KG1 (cell line): Measurements from ENCODE around the gene DISP3.

Source experiments
- DNase-seq: peaks from one replicate; lab custom pipeline; 2025; lab: John Stamatoyannopoulos, UW

Gene DISP3

DNA sequence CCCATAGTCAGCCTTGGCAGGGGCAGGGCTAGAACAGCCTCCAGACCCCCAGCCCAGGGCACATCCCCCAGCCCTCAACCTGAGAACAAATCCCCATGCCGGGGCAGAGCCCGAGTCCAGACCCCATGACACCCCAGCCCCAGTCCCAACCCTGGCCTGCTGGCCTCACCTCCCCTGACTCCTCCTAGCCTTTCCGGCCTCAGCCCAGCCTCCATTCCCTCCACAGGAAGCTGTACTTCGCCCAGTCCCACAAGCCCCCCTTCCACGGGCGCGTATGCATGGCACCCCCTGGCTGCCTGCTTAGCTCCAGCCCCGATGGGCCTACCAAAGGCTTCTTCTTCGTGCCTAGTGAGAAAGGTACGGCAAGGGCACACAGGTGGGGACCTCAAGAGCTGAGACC, 50.4 kb downstream of the DISP3 start:
- no peak for DNase-seq

DNA sequence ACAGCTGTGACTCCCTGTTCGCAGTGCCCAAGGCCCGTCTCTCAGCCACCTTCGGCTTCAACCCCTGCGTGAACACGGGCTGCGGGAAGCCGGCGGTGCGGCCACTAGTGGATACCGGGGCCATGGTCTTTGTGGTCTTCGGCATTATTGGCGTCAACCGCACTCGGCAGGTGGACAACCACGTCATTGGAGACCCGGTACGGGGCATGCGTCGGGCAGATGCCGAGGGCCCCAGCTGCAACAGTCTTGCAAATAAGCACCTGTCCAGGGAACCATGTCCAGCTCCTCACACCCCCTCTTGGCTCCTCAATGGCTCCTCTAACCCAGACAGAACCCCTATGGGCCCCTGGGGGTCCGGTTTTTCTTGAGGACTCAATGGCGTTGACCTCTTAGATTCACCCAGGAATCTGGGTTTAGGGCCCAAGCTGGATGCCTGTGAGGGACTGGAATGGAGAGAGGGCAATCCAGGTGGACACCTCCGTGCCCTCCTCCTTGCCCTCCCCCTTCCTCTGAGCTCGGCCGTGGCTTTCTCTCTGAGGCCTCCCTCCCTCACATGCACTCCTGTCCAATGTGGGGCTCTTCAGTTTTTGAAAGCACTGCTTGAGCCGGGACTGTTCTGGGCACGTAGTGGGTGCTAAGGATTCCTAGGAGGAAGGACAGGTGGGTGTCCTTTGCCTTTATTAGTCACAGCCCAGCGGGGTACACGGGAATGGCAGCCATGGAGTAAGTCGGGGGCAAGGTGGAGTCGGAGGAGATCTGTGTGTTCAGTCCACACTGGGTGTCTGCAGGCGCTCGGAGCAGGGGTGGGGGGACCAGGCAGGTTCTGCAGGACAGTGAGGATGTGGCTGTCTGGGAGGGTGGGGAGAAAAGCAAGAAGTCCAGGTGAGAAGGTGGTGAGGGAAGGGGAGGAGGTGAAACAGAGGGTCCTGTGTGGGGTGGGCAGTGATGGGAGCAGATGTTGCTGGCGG, 51.1 kb downstream of the DISP3 start:
- no peak for DNase-seq

DNA sequence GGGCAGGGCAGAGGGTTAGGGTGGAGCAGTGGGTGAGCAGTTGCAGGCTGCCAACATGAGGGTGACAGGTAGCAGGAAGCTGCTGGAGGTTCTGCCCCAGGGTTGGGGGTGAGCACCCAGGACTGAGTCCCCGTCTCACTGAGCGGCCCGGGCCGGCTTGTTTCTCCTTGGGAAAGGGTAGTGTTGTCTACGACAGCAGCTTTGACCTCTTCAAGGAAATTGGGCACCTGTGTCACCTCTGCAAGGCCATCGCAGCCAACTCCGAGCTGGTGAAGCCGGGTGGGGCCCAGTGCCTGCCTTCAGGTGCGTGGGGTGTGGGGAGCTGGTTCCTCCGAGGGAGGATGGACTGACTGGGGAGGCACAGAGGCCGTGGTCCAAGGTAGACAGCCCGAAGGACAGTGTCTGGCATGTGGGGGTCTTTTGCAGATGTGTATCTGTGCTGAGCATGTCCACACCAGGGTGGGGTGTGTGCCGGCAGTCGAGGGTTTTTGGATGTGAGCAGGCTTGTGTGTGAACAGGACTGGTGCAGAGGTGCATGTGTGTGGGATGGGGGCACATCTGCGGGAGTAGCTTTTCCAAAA, 51.9 kb downstream of the DISP3 start:
- no peak for DNase-seq

DNA sequence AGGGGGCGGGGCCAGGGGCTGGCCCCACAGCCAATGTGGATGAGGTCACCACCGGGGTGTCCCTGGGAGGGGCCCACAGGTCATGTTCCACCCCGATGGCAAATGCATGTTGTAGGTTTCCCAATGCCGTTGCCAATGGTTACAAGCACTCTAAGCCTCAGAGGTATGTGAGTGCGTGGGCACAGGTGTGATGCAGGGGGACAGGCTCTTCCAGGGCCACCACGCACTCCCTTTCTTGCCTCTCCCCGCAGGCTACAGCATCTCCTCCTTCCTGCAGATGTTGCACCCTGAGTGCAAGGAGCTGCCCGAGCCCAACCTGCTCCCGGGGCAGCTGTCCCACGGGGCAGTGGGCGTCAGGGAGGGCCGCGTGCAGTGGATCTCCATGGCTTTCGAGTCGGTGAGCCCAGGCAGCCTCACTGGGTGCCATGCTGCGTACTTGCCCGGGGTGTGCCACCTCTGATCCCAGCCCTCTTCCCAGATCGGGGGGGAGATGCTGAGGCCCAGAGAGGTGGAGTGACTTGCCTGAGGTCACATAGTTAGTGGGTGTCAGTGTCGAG, 52.4 kb downstream of the DISP3 start:
- DNase-seq, result no peak

DNA sequence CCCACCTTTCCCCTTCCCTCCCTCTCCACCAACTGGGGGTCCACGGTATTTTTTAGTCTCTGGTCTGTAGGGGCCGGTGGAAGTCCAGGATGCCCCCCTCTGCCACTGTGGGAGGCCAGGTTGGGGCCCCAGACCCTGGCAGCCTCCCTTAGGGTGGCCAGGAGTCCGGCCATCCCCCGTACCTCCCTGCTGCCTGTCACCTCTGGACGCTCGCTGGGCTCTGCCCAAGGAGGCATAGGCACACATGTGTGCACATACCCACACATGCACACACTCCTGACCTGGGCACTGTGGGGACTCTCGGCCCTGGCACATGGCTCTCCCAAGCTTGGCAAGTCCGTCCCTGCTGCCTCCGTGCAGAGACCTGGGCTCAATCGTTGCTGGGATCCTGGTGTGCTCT, 53.0 kb downstream of the DISP3 start:
- DNase-seq, result no peak

DNA sequence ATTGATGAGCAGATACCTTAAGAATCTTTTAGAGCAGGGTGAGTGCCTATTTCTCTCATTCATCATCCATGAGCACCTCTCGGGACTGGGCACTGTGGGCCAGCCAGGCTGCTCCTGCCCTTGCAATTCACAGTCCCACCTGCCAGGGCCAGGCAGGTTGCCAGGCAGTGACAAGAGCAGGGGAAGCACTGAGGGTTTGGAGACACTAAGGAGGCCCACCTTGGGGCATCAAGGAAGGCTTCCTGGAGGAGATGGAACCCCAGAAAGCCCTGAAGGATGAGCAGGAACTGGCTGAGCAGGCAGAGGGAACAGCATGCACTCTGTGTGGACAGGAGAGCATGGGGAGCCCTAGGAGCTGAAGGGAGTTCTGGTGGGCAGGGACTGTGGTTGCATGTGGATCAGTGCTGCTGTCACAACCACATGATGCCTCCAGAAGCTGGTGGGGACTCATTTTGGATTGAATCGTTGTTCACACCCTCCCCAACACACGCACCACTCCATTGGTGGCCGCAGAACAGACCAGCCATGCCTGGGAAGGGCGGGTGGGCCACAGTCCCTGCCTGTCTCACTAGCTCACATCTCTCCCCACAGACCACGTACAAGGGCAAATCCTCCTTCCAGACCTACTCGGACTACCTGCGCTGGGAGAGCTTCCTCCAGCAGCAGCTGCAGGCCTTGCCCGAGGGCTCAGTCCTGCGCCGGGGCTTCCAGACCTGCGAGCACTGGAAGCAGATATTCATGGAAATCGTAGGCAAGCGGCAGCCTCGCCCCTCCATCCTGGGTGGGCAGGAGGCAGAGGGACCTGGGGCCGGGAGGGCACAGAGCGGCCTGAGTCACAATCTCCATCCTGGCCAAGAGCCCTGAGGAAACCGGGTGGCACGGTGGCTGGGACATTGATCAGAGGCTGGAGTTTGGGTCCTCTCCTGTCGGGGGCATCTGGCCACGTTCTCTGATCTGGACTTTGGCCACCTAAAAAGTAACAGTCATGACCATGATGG, 55.1 kb downstream of the DISP3 start:
- no peak for DNase-seq

DNA sequence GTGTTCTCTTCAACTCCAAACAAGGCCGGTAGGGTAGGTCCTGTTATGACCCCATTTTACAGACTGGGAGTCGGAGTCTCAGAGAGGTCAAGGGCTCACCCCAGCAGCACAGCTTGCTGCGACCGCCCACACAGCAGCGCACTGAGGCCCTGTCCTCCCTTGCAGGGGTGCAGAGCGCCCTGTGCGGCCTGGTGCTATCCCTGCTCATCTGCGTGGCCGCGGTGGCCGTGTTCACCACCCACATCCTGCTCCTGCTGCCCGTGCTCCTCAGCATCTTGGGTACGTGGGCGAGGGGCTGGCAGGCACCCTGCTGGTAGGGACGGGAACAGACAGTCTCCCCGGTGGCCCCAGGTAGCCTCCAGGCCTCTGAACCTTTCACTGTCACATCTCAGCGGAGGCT, 55.9 kb downstream of the DISP3 start:
- no peak for DNase-seq

DNA sequence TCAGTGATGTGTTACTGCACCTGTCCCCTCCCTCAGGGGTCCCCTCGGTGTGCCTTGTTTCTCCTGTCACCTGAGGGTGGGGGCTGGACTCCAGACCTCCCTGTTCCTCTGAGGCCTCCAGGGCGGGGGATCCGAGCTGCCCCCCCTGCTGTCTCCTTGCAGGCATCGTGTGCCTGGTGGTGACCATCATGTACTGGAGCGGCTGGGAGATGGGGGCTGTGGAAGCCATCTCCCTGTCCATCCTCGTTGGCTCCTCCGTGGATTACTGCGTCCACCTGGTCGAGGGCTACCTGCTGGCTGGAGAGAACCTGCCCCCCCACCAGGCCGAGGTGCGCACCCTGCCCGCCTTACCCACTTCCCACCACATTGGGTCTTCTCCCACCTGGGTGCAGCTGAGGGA, 56.4 kb downstream of the DISP3 start:
- no peak for DNase-seq

DNA sequence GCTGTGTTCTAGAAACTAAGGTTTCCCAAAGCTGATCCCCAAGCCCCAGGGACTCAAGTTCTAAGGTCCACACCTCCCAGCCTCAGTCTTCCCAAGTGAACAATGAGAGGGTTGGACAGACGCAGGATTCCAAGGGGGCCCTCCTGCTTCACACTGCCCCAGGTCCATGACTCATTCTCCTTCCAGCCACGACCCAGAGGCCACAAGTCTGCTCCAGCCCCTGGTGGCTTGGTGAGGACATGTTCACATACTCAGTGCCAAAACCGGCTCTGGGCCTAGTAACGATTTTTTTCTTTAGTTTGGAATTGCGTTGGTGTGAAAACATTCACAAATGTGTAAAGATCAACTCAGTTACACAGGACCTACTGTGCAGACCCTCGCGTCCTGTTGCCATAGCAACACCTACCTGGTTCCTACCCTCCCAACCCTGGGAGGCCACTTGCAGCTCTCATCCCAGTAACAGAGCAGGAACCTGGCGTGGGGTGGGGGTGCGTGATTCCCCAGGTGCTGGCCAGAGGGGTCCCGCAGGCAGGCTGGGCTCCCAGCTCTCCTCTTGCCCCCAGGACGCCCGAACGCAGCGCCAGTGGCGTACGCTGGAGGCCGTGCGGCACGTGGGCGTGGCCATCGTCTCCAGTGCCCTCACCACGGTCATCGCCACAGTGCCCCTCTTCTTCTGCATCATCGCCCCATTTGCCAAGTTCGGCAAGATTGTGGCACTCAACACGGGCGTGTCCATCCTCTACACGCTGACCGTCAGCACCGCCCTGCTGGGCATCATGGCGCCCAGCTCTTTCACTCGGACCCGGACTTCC, 57.0 kb downstream of the DISP3 start:
- no peak for DNase-seq

DNA sequence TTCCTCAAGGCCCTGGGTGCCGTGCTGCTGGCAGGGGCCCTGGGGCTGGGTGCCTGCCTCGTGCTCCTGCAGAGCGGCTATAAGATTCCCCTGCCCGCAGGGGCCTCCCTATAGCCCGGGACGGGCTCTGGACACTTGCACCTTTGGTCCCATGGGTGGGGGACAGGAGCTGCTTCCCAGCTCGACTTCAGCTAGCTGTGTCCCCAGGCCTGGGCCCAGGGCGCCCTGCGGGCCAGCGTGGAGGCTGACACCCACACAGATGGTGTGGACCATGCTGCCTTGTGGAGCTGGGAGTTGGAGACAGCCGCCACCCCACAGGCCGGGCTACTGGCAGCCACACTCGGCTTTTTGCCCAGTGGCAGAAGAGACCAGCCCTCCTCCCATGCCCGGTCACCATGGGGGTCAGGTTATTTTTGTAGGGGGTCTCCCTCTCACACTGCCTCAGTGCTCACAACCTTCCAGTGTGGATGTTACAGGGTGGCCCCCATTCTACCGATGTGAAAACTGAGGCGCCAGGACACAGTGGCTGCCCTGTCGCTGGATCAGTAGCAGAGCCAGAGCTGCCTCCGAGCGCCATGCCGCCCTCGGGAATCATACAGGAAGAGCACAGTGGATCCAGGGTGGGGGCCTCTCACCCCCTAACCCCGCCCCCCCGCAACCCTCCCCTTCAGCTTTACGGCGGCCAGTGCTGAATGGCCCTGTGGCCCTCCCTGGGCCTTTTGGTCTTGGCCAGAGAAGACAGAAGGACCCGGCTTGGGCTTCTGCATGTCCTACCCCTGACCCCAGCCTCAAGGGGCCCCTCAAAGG, 57.8 kb downstream of the DISP3 start:
- no peak for DNase-seq

DNA sequence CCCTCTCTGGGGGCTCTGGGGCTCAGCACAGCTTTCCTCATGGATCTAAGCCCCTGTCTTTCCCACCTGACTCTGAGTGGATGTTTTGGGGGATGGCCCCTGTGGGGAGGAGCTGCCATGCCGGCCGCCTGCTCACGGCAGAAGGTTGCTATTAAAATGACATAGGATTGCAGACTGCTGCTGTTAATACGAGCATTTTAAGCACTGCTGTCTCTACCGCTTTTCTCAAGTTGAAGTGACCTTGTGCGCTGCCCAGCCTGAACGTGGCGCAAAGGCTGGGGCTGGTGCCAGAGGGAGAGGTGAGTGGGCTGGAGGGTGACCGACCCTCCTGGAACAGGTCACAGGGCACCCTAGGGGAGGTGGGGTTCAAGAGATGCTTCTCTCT, 58.4 kb downstream of the DISP3 start:
- no peak for DNase-seq

DNA sequence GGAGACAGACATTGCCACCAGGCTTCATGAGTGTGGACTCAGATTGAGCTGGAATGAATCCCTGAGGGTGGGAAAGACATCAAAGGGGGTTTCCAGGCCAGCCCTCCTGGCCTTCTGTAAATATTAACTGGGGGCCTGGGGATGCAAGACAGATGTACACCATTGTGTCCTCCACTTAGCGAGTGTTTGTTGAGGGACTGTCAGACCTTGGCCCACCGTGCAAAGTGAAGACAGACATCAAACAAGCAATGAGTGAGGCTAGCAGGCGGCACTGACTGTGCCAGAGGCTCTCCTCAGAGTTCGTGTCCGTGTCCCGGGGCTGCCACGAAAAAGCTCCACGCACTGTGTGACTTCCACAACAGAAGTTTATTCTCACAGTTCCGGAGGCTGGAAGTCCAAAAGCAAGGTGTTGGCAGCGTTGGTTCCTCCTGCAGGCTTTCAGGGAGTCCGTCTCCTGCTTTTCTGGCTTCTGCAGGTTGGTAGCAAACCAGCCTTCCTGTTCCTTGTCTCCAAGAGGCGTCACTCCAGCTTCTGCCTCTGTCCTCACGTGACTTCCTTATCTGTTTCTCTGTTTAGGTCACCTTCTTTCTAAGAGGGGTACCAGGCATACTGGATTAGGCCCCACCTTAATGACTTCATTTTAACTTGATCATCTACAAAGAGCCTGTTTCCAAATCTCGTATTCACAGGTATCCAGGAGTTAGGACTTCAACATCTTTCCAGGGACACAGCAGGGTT, 59.1 kb downstream of the DISP3 start:
- no peak for DNase-seq

DNA sequence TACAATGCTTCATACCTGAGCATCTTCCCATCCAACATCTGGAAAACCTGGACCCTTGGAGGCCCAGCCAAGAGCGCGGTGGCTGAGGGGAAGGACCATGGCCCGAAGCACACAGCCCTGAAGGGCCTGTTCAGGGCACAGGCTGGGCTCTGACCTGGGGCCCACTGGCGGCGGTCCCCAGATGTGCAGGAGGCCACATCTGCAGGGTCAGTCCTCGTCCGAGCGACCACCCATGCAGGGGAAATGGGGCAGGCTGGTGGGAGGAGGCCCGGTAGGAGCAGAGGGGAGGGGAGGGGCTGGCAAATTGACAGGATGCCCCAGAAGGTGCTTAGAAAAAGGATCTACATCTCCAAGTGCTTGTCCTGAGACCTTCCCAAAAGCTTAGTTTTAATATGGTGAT, 59.9 kb downstream of the DISP3 start:
- no peak for DNase-seq

DNA sequence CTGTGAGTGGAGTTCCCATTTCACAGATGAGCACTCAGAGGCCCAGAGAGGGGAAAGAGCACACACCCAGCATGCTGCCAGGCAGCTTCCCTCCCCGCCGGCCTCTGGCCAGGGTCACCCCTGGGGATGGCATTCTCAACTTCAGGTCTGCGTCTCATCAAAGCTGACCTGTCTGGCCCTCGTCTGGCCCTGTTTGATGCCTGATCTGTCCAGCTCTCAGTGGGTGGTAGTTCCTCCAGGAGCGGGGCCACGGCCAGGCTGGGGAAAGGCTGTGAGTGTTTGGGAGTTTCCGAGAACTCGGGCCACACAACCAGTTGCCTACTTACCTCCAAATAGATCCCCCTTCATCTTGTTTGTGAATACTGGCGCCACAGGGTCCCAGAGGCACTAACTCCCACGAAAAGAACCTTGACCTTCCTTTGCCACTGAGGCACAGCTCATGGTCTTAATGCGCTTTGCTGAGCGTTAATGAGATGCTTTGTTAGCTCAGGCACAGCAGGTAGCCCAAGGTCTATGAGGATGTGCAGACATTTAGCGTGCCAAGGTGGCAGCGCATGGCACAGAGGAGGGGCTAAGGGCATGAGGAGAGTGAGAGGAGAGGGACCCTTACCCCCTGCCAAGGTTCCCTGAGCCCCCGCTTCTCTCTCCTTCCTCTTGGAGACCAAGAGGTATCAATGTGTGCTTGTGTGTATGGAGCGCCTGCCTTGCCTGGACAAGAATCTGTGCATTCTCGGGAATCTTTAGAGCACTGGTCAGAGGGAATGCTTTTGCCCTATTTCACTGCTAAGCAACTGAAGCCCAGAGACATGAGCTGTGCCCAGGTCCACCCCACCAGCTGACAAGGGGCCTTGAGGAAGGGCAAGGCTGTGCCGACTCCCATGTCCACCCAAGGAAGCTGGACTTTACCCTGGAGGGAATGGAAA, 61.2 kb downstream of the DISP3 start:
- no peak for DNase-seq

DNA sequence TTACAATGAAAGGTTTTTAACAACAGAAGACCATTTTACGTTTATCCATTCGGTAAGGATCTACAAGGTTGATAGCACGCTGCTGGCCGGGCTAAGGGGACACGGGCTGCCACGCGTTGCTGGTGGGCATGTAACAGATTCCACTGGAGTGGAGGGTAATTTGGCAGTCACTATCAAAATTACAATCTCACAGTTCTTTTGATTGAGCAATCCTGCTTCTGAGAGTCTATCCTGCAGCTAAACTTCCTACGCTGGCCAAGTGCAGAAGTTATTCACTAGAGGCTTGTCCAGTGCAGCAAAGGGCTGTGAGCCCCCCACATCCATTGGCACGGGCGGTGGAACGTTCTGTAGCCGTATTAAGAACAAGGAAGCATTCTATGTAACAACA, 61.8 kb downstream of the DISP3 start:
- DNase-seq, result no peak

DNA sequence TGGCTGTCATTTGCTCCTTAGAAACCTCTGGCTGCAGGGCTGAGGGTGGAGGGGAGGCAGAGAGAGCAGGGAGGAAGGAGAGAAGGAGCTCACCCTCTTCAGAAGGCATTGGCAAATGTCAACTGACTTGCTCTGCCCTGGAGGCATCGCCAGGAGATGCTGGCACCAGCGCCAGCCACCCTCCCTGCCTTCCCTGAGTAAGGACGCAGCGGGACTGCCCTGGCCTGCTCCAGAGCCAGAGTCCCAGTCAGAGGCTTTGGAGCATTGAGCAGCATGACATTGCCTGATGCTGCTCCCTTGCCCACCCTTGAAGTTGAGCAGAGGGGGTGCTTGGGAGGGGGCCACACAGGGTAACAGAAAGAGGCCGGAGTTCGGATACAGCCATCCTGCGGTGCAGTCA, 62.3 kb downstream of the DISP3 start:
- DNase-seq, result no peak

DNA sequence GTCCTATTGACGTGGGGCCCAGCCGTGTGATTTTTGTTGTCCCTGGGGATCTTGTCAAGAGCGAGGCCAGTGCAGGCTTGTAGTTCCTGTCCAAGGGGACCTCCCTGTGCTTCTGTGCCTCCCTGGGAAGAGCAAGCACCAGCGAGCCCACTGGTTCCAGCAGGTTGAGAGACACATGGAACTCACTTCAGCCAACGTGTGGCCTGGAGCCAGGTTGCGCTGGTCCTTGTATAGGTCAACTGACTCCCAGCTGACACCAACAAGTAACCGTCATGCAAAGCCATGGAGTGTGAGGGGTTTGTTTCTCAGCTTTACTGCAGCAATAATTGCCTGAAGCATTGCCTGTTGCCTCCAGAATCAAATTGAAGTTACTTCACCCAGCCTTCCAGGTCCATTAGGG, 63.0 kb downstream of the DISP3 start:
- no peak for DNase-seq

DNA sequence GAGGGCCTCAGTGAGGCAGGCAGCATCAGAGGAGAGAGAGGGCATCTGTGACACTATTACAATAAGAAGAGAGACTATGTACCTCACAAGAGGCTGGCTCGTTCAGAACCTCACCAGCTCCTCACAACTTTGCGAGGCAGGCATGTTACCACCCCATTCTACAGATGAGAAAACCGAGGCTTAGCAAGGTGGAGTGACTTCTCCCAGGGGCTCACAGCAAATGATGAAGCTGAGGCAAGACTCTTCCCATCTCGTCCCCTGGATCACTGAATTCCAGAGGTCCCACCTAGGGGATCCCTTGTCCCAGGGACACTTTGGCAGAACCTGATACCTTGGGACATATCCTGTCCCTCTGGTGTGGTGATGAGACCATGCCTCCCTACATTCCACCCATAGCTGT, 64.4 kb downstream of the DISP3 start:
- DNase-seq, result no peak

DNA sequence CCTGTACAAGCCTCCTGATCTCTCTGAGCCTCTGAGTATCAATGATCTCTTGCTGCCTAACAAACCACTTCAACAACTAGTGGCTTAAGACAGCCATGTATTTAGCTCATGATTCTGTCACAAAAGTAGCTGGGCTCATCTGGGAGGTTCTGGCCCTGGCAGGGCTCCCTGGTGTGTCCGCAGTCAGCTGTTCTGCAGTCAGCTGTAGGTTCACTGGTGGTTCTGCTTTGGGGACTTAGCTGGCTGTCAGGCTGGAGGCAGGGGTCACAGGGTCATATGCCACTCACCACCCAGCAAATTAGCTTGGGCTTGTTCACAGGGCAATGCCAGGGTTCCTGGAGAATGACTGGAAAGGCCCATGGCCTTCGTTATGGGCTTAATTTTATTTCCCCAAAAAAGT, 64.8 kb downstream of the DISP3 start:
- DNase-seq, result no peak
